Panc1 (cell line): ENCODE measurements around the gene CHPT1. TPM values are rescaled to one million over a fixed set of nuclear protein-coding genes. Genes with fewer than 3 reads are reported as not detected.
A peak's percentile ranks its signal among the peaks of the same experiment; 100 is the strongest.

Experiments
- ATAC-seq: fragments of 200-7000 bp; cut with Tn5 transposase; 2 replicates; pipeline ENCODE4 v1.9.1; 2020; ENCODE audit warnings: mild to moderate bottlenecking, moderate library complexity
- BruUV-seq: library from RNA; stranded (reverse); fragments of 400-500 nt; replicated peaks from 2 replicates; lab custom pipeline; 2021; lab: Mats Ljungman, UMichigan
- CTCF ChIA-PET: fragments of 300-600 bp; sonication (Branson Sonifier 250); formaldehyde crosslinking; loops from one replicate; lab custom pipeline; 2022; ENCODE audit warnings: antibody characterized with exemption; lab: Charles Lee
- POLR2A ChIA-PET: fragments of 300-600 bp; sonication (Branson Sonifier 250); formaldehyde crosslinking; loops from one replicate; lab custom pipeline; 2022; ENCODE audit warnings: antibody characterized with exemption; lab: Charles Lee
- DNase-seq: peaks from one replicate; pipeline ENCODE4 v3.0.0-alpha.2; 2010; ENCODE audit warnings: low read depth, low spot score
- H3K27ac ChIP-seq: 2 replicates; pipeline ENCODE4 v1.5.1; 2011; ENCODE audit warnings: mild to moderate bottlenecking, low read length, inconsistent platforms
- H3K27me3 ChIP-seq: fragments of 200-500 bp; sonication (Bioruptor generic); 2 replicates; pipeline ENCODE4 v1.6.0; 2014; ENCODE audit warnings: low read length, inconsistent platforms; ENCODE audit not compliant: control insufficient read depth, insufficient read depth
- H3K36me3 ChIP-seq: fragments of 200-500 bp; sonication (Bioruptor generic); 2 replicates; pipeline ENCODE4 v1.5.1; 2014; ENCODE audit warnings: inconsistent platforms, mild to moderate bottlenecking, low read length, moderate library complexity; ENCODE audit not compliant: control insufficient read depth, insufficient read depth
- H3K4me1 ChIP-seq: 2 replicates; pipeline ENCODE4 v1.5.1; 2011; ENCODE audit warnings: inconsistent platforms, mild to moderate bottlenecking, low read length, moderate library complexity; ENCODE audit not compliant: control insufficient read depth, insufficient read depth
- H3K4me3 ChIP-seq, 2 experiments: 2 replicates each; pipeline ENCODE4 v1.5.1; 2011 to 2012; ENCODE audit warnings: low read depth in 2 of 2, low read length in 2 of 2, mild to moderate bottlenecking in 2 of 2, inconsistent platforms in 1 of 2, moderate library complexity in 1 of 2
- H3K9me3 ChIP-seq: fragments of 200-500 bp; sonication (Bioruptor generic); 2 replicates; pipeline ENCODE4 v1.5.1; 2014; ENCODE audit warnings: low read depth, mild to moderate bottlenecking, inconsistent platforms, low read length, moderate library complexity; ENCODE audit not compliant: control insufficient read depth, insufficient read depth
- POLR2AphosphoS5 ChIP-seq: IDR thresholded peaks from 2 replicates; pipeline ENCODE4 v1.6.1; 2012; ENCODE audit warnings: mild to moderate bottlenecking, low read depth, low read length, moderate library complexity
- REST ChIP-seq, 2 experiments: IDR thresholded peaks; 2 replicates each; pipeline ENCODE4 v1.6.1; 2011 to 2012; ENCODE audit warnings: low read depth in 2 of 2, control low read depth in 1 of 2, low read length in 1 of 2, mild to moderate bottlenecking in 1 of 2, moderate library complexity in 1 of 2; ENCODE audit not compliant: insufficient read depth in 1 of 2
- SIN3A ChIP-seq: IDR thresholded peaks from 2 replicates; pipeline ENCODE4 v1.6.1; 2012; ENCODE audit warnings: low read depth, mild to moderate bottlenecking, low read length, moderate library complexity, borderline replicate concordance; ENCODE audit not compliant: insufficient read depth
- TCF7L2 ChIP-seq: IDR thresholded peaks from 2 replicates; pipeline ENCODE4 v1.6.1; 2011; ENCODE audit warnings: mild to moderate bottlenecking, low read depth, low read length, inconsistent platforms
- in situ Hi-C: cut with HindIII; loops from 2 replicates; pipeline ENCODE4 v1.10.0; 2016; ENCODE audit warnings: low sequenced_read_pairs, low pct_unique_long_range_greater_than_20kb
- intact Hi-C: fragments of 100-400 bp; cut with micrococcal nuclease; formaldehyde crosslinking; loops from one replicate; pipeline ENCODE4 v1.10.0; 2022; ENCODE audit not compliant: unreplicated experiment
- total RNA-seq: library from RNA; stranded (reverse); gene quantifications from one replicate; pipeline ENCODE4 v1.2.1, GENCODE V29; 2021; ENCODE audit not compliant: unreplicated experiment
- TF ChIP-seq, protein P1 (sequence below): fragments of 450-650 bp; IDR thresholded peaks from 2 replicates; pipeline ENCODE4 v1.5.1; 2017; ENCODE audit warnings: mild to moderate bottlenecking

The CHPT1 gene
- total RNA-seq, 1 experiment from 2014 or later = 78.3 TPM

- ChIA-PET POLR2A (no interaction called here), CTCF (no interaction called here)
- no TSS peak for BruUV-seq
- no peak for ATAC-seq
- no peak for DNase-seq
- Histone ChIP-seq H3K36me3 (no peaks in the 10 kb centered on the region), H3K4me1 (no peaks in the 10 kb centered on the region), H3K9me3 (no peaks in the 10 kb centered on the region), H3K27me3 (peaks cover 5% of the 10 kb centered on the region; the same call in 1 of the 2 replicates), H3K4me3 (no peak overlapping the region), H3K27ac (no peak overlapping the region)
- TF ChIP-seq, protein P1, sequence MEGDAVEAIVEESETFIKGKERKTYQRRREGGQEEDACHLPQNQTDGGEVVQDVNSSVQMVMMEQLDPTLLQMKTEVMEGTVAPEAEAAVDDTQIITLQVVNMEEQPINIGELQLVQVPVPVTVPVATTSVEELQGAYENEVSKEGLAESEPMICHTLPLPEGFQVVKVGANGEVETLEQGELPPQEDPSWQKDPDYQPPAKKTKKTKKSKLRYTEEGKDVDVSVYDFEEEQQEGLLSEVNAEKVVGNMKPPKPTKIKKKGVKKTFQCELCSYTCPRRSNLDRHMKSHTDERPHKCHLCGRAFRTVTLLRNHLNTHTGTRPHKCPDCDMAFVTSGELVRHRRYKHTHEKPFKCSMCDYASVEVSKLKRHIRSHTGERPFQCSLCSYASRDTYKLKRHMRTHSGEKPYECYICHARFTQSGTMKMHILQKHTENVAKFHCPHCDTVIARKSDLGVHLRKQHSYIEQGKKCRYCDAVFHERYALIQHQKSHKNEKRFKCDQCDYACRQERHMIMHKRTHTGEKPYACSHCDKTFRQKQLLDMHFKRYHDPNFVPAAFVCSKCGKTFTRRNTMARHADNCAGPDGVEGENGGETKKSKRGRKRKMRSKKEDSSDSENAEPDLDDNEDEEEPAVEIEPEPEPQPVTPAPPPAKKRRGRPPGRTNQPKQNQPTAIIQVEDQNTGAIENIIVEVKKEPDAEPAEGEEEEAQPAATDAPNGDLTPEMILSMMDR = no peak
- no peak for TF ChIP-seq POLR2AphosphoS5
- no peak for TF ChIP-seq REST (IDR thresholded peaks at IDR 0.05; ENCODE audit: insufficient read depth in 1 of 2, low read depth in 2 of 2, low read length in 1 of 2)
- TF ChIP-seq TCF7L2 = no peak
- no peak for TF ChIP-seq SIN3A
- intact Hi-C loops = no loop called here
- in situ Hi-C loops = no loop called here
Measured at GRCh38 chr12:101667591-101667990, 29.8 kb upstream of the CHPT1 start.

DNA sequence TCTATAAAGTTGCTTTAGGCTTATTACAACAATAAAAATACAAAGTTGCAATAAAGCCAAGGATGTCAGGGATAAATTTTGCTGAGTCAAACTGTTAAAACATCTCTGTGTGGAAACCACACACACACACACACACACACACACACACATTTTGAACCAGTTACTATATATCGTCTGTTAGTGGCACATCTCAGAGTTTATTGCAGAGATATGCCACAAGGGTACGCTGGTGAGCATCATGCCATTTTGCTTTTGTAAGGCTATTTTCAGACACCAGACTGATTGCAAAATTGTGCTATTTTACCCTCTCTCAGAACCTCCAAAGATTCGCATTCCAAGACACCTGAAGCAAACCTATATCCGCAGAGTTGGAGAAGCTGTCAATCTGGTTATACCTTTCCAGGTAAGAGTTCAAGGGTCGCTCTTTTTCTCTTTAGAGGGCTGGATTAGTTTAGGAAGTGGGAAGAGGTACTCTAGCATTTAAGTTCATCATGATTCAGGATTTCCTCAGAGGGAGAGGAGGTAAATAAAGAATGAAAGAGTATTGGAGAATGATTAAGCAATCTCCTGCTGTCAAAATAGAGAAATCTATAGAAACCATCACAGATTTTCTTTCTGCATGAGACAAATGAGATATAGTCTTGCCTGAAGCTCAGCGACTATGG, 27.3 kb upstream of the CHPT1 start:
- Histone ChIP-seq H3K36me3 (no peaks in the 10 kb centered on the region), H3K4me3 (no peak overlapping the region), H3K4me1 (no peaks in the 10 kb centered on the region), H3K9me3 (no peaks in the 10 kb centered on the region), H3K27me3 (peaks cover 2% of the 10 kb centered on the region; the same call in 1 of the 2 replicates), H3K27ac (no peak overlapping the region)
- intact Hi-C loops = no loop called here
- ChIA-PET POLR2A (no interaction called here), CTCF (interaction anchor here (0.6 to 0.9 kb wide), 2 partner anchors 54 to 63 kb away, joined by 3 to 6 read pairs; no protein-coding TSS in a partner anchor)
- in situ Hi-C loops = no loop called here
- TF ChIP-seq POLR2AphosphoS5 (no peak), SIN3A (no peak), REST (IDR thresholded peaks at IDR 0.05; ENCODE audit: insufficient read depth in 1 of 2, low read depth in 2 of 2, low read length in 1 of 2) (no peak), TCF7L2 (no peak)
- TF ChIP-seq, protein P1 = peak; percentile 70
- BruUV-seq = no TSS peak
- DNase-seq = no peak
- no peak for ATAC-seq
